CD8-positive, alpha-beta memory T cell (primary cell): ENCODE data around the gene MAP4K1. TPM values are rescaled to one million over a fixed set of nuclear protein-coding genes. Genes with fewer than 3 reads are reported as not detected.

ENCODE experiments used
- CTCF ChIA-PET: fragments of 350-600 bp; sonication (Branson Sonifier 250); formaldehyde crosslinking; loops from one replicate; lab custom pipeline; 2021; ENCODE audit warnings: antibody characterized with exemption; lab: Charles Lee
- POLR2A ChIA-PET: fragments of 350-600 bp; sonication (Branson Sonifier 250); formaldehyde crosslinking; loops from one replicate; lab custom pipeline; 2021; ENCODE audit warnings: antibody characterized with exemption; lab: Charles Lee
- DNase-seq, 5 donors: peaks; one replicate each; pipeline versions ENCODE4 v3.0.0 to v3.0.0-alpha.2; 2020 to 2022; ENCODE audit warnings: mixed read lengths in 1 of 5
- H3K27ac ChIP-seq: one replicate; pipeline ENCODE4 v1.7.0; 2013; ENCODE audit warnings: low read depth, mild to moderate bottlenecking, low read length, moderate library complexity
- H3K27me3 ChIP-seq: 2 replicates; pipeline ENCODE4 v1.7.0; 2013; ENCODE audit warnings: low read length, mild to moderate bottlenecking; ENCODE audit not compliant: insufficient read depth, poor library complexity, severe bottlenecking
- H3K36me3 ChIP-seq: 2 replicates; pipeline ENCODE4 v1.7.0; 2013; ENCODE audit warnings: mild to moderate bottlenecking, low read length, moderate library complexity; ENCODE audit not compliant: insufficient read depth
- H3K4me1 ChIP-seq: 2 replicates; pipeline ENCODE4 v1.7.0; 2013; ENCODE audit warnings: mild to moderate bottlenecking, low read length, moderate library complexity; ENCODE audit not compliant: insufficient read depth
- H3K4me3 ChIP-seq: 2 replicates; pipeline ENCODE4 v1.7.0; 2013; ENCODE audit warnings: mild to moderate bottlenecking, low read length
- H3K9me3 ChIP-seq: 2 replicates; pipeline ENCODE4 v1.7.0; 2013; ENCODE audit warnings: mild to moderate bottlenecking, low read length
- H3K27ac Mint-ChIP-seq, 8 donors: one replicate each; pipeline ENCODE4 v1.8.0; 2020 to 2021; ENCODE audit warnings: mixed read lengths in 8 of 8, mild to moderate bottlenecking in 6 of 8, inconsistent platforms in 3 of 8, moderate library complexity in 3 of 8
- H3K27me3 Mint-ChIP-seq, 2 donors: one replicate each; pipeline ENCODE4 v1.8.0; 2020 to 2021; ENCODE audit warnings: mixed read lengths in 2 of 2, mild to moderate bottlenecking in 1 of 2, moderate library complexity in 1 of 2
- H3K36me3 Mint-ChIP-seq, 3 donors: one replicate each; pipeline ENCODE4 v1.8.0; 2020 to 2021; ENCODE audit warnings: mixed read lengths in 3 of 3, inconsistent platforms in 1 of 3, mild to moderate bottlenecking in 1 of 3
- H3K4me1 Mint-ChIP-seq, 3 donors: one replicate each; pipeline ENCODE4 v1.8.0; 2020 to 2021; ENCODE audit warnings: mixed read lengths in 3 of 3, inconsistent platforms in 1 of 3, mild to moderate bottlenecking in 1 of 3
- H3K4me3 Mint-ChIP-seq, 7 donors: one replicate each; pipeline ENCODE4 v1.8.0; 2020 to 2021; ENCODE audit warnings: mixed read lengths in 7 of 7, mild to moderate bottlenecking in 6 of 7, moderate library complexity in 4 of 7, inconsistent platforms in 2 of 7
- H3K9me3 Mint-ChIP-seq, 5 donors: one replicate each; pipeline ENCODE4 v1.8.0; 2020 to 2022; ENCODE audit warnings: mixed read lengths in 5 of 5, mild to moderate bottlenecking in 3 of 5, moderate library complexity in 2 of 5, inconsistent platforms in 1 of 5
- polyA plus RNA-seq: library from polyadenylated mRNA; unstranded; fragments of 300-500 nt; fragmentation: Illumina TruSeq; gene quantifications from one replicate; pipeline ENCODE4 v1.2.3, GENCODE V29; 2021
- total RNA-seq, 2 experiments: library from RNA; stranded (reverse); gene quantifications; one replicate each; pipeline ENCODE4 v1.2.3, GENCODE V29; 2021

MAP4K1 gene
- total and polyA plus RNA-seq, 3 experiments from 2014 or later = 161 to 178 (median 162) TPM

DNA sequence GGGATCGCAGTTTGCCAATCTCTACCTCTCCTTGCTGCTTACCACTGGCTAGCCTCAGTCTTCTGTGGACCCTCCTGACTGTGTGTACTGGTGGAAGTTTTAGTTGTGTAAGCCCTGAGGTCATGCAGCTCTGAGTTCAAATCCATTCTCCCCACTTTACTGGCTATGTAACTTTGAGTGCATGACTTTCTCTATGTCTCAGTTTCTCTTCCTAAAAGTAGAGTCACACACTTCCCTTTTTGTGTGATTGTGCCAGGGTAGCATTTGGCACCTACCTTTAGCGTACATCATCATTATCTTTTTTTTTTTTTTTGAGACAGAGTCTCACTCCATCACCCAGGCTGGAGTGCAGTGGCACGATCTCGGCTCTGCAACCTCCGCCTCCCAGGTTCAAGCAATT, 70.3 kb downstream of the MAP4K1 start:
- peaks cover 17% of the 10 kb centered on the region for H3K4me1 ChIP-seq
- no peaks in the 10 kb centered on the region for H3K36me3 ChIP-seq
- H3K9me3 ChIP-seq = no peaks in the 10 kb centered on the region
- peaks cover 20 to 37% (median 30%) of the 10 kb centered on the region in 3 donors for H3K4me1 Mint-ChIP-seq
- H3K27ac Mint-ChIP-seq = no peak overlapping the region
- no peaks in the 10 kb centered on the region for H3K36me3 Mint-ChIP-seq
- no peak for DNase-seq
- H3K27me3 ChIP-seq = no peaks in the 10 kb centered on the region
- H3K4me3 ChIP-seq = no peak overlapping the region
- no peak overlapping the region for H3K27ac ChIP-seq
- H3K4me3 Mint-ChIP-seq = peak overlapping the region in 1 of 7 donors; percentile 56
- ChIA-PET POLR2A (no interaction called here), CTCF (interaction anchor here (0.9 to 1.8 kb wide), 2 partner anchors 87 to 89 kb away, joined by 3 to 7 read pairs; no protein-coding TSS in a partner anchor)
- H3K27me3 Mint-ChIP-seq = peaks cover 0 to 2% of the 10 kb centered on the region in 2 donors
- no peaks in the 10 kb centered on the region for H3K9me3 Mint-ChIP-seq

DNA sequence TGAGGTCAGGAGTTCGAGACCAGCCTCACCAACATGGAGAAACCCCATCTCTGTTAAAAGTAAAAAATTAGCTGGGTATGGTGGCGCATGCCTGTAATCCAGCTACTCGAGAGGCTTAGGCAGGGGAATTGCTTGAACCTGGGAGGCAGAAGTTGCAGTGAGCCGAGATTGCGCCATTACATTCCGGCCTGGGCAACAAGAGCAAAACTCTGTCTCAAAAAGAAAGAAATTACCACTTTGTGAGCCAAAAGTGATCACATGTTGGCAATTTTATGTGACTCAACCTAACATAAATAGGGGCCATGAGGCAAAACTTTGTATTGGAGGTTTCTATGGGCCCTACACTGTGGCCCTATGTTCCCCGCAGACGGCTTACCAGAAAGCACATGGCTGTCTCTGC, 72.2 kb downstream of the MAP4K1 start:
- H3K27me3 ChIP-seq = no peaks in the 10 kb centered on the region
- no peak overlapping the region for H3K4me3 ChIP-seq
- POLR2A ChIA-PET = no interaction called here
- no peak overlapping the region for H3K27ac Mint-ChIP-seq
- H3K4me1 Mint-ChIP-seq = peaks cover 17 to 30% (median 27%) of the 10 kb centered on the region in 3 donors
- peaks cover 12% of the 10 kb centered on the region for H3K4me1 ChIP-seq
- no peaks in the 10 kb centered on the region for H3K36me3 ChIP-seq
- no peak overlapping the region for H3K4me3 Mint-ChIP-seq
- H3K9me3 ChIP-seq = no peaks in the 10 kb centered on the region
- CTCF ChIA-PET = interaction anchor here (0.7 to 2.5 kb wide), 10 partner anchors 10 to 384 kb away, joined by 3 to 27 read pairs (median 4); partner anchors contain the start of gene EIF3K
- no peaks in the 10 kb centered on the region for H3K9me3 Mint-ChIP-seq
- no peaks in the 10 kb centered on the region for H3K36me3 Mint-ChIP-seq
- H3K27me3 Mint-ChIP-seq = peaks cover 0 to 2% of the 10 kb centered on the region in 2 donors
- H3K27ac ChIP-seq = peak overlapping the region; percentile 41
- DNase-seq = no peak

DNA sequence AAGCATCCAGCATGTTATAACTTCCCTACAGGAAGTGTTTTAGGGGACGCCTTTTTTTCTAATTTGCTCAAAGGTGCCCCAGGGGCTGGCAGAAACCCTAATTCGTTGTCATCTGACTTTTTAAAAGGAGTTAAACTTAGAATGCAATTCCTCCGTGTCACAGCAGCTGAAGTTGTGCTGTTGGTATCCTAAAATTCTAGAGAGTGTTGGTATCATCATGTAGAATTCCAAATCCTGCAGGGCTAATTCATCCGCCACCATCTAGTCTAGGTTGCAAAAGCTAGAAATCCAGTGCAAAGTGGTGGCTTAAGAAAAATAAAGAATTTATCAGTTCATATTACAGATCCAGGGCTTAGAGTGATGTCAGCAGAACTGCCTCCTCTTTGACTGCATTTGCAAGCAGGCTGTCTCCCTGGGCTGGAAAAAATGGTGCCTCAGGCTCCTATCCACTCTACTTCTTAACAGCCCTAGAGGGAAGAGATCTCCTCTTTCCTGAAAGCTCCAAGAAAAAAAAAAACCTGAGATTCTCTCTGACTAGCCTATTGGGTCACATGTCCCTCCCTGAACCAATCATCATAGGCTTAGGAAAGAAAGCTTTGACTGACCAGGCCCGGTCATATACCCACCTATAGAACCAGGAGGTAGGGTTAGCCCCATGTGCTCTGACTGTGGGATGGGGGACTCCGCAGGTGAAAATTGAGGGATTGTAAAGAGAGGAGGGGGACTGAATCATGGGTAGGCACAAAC, 73.0 kb downstream of the MAP4K1 start:
- peak overlapping the region; percentile 7 for H3K4me3 ChIP-seq
- H3K36me3 ChIP-seq = no peaks in the 10 kb centered on the region
- DNase-seq = peak in 2 of 5 donors; percentile 55 to 60
- Mint-ChIP-seq H3K27me3 (peaks cover 0 to 2% of the 10 kb centered on the region in 2 donors), H3K9me3 (no peaks in the 10 kb centered on the region), H3K27ac (peak overlapping the region in 3 of 8 donors; percentile 2 to 64 (median 5)), H3K36me3 (no peaks in the 10 kb centered on the region), H3K4me3 (peak overlapping the region in 1 of 7 donors; percentile 12), H3K4me1 (peaks cover 19 to 30% (median 29%) of the 10 kb centered on the region in 3 donors)
- POLR2A ChIA-PET = no interaction called here
- no peaks in the 10 kb centered on the region for H3K27me3 ChIP-seq
- H3K9me3 ChIP-seq = no peaks in the 10 kb centered on the region
- H3K27ac ChIP-seq = peak overlapping the region; percentile 41
- CTCF ChIA-PET = interaction anchor here (0.7 to 2.5 kb wide), 14 partner anchors 11 to 384 kb away, joined by 3 to 27 read pairs (median 4); partner anchors contain the start of gene EIF3K
- peaks cover 15% of the 10 kb centered on the region for H3K4me1 ChIP-seq

DNA sequence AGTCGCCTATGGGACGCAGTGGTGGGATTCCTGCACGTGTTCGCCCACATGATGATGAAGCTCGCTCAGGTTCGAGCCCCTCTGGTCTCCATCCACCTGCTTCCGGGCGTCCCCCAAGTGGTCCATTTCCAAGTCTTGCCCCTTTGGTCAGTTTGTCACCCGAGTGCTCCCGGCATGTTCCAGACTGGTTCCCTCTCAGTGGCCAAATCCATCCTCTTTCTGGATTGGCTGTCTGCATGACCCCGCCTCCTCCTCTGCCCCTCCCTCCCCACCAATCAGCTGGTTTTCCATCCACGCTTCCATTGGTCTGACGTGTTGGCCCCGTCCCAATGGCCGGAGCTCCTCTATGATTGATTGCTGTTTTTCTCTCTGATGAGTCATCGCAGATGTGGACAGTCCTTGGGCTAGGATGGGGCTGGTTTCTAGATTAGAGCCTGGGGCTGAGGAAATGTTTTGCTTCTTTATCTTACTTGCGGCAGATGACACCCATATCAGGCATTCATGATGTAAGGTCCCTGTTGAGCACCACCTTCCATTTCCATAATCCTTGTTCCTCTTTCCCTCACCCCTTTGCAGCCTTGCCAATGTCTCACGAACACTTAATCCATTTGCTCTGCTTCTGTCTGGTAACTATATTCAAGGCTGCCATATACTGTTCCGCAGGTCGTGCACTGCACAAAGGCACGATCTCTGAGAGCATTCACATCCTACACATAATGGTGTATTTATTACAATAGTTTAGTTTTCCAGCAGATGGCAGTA, 73.8 kb downstream of the MAP4K1 start:
- H3K4me1 Mint-ChIP-seq = peaks cover 26 to 38% (median 37%) of the 10 kb centered on the region in 3 donors
- peak overlapping the region in 3 of 8 donors; percentile 2 to 84 (median 14) for H3K27ac Mint-ChIP-seq
- peak overlapping the region; percentile 47 for H3K27ac ChIP-seq
- no peak for DNase-seq
- H3K36me3 Mint-ChIP-seq = no peaks in the 10 kb centered on the region
- ChIA-PET POLR2A (no interaction called here), CTCF (interaction anchor here (0.7 to 2.5 kb wide), 11 partner anchors 11 to 180 kb away, joined by 3 to 27 read pairs (median 4); partner anchors contain the start of genes EIF3K and MAP4K1)
- peaks cover 0 to 2% of the 10 kb centered on the region in 2 donors for H3K27me3 Mint-ChIP-seq
- peaks cover 22% of the 10 kb centered on the region for H3K4me1 ChIP-seq
- no peaks in the 10 kb centered on the region for H3K27me3 ChIP-seq
- no peaks in the 10 kb centered on the region for H3K9me3 ChIP-seq
- H3K9me3 Mint-ChIP-seq = no peaks in the 10 kb centered on the region
- peak overlapping the region in 3 of 7 donors; percentile 14 to 42 (median 26) for H3K4me3 Mint-ChIP-seq
- H3K36me3 ChIP-seq = no peaks in the 10 kb centered on the region
- no peak overlapping the region for H3K4me3 ChIP-seq

DNA sequence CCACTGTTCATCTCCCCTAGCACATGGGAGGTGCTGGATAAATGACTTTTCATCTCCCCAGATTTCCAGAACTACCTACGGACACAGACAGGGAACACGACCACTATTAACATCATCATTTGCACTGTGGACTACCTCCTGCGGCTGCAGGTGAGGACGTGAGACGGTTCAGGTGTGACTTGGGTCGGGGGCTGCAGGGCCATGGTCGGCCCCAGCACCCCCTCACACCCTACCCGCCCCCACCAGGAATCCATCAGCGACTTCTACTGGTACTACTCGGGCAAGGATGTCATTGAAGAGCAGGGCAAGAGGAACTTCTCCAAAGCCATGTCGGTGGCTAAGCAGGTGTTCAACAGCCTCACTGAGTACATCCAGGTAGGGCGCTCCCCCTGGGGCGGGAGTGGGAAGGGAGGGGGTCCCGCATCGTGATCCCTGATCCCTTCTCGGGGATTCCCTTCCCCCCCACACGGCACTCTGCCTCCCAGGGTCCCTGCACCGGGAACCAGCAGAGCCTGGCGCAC, 74.4 kb downstream of the MAP4K1 start:
- POLR2A ChIA-PET = interaction anchor here (0.5 kb wide), 1 partner anchor 13 kb away, joined by 3 read pairs; no protein-coding TSS in a partner anchor
- Mint-ChIP-seq H3K4me1 (peaks cover 32 to 44% (median 43%) of the 10 kb centered on the region in 3 donors), H3K36me3 (no peaks in the 10 kb centered on the region), H3K27ac (no peak overlapping the region), H3K27me3 (peaks cover 0 to 2% of the 10 kb centered on the region in 2 donors), H3K4me3 (no peak overlapping the region), H3K9me3 (no peaks in the 10 kb centered on the region)
- CTCF ChIA-PET = interaction anchor here (0.7 to 2.5 kb wide), 8 partner anchors 10 to 180 kb away, joined by 3 to 27 read pairs (median 4); partner anchors contain the start of genes EIF3K and MAP4K1
- Histone ChIP-seq H3K9me3 (no peaks in the 10 kb centered on the region), H3K36me3 (no peaks in the 10 kb centered on the region), H3K27me3 (no peaks in the 10 kb centered on the region), H3K4me3 (no peak overlapping the region), H3K4me1 (peaks cover 26% of the 10 kb centered on the region), H3K27ac (peak overlapping the region; percentile 47)
- no peak for DNase-seq

DNA sequence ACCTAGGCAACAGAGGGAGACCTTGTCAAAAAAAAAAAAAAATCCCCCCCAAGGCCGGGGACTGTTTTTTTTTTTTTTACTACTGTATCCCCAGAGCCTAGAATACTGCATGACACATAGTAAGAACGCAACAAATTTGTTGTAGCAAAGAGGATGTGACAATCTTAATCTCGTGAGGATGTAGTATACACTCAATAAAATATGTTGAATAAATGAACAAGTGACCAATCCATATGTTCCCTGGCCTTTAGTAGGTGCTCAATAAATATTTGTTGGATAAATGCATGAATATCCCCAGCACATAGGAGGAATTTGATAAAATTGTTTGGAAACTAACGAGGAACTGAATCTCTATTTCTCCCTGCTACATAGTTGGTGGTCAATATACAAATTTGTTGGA, 75.7 kb downstream of the MAP4K1 start:
- ChIA-PET CTCF (interaction anchor here (0.8 kb wide), 1 partner anchor 91 kb away, joined by 3 read pairs; no protein-coding TSS in a partner anchor), POLR2A (interaction anchor here (0.6 kb wide), 1 partner anchor 92 kb away, joined by 3 read pairs; no protein-coding TSS in a partner anchor)
- no peak overlapping the region for H3K4me3 ChIP-seq
- peaks cover 40% of the 10 kb centered on the region for H3K4me1 ChIP-seq
- H3K4me1 Mint-ChIP-seq = peaks cover 40 to 57% (median 56%) of the 10 kb centered on the region in 3 donors
- H3K36me3 Mint-ChIP-seq = no peaks in the 10 kb centered on the region
- H3K27me3 Mint-ChIP-seq = peaks cover 0 to 2% of the 10 kb centered on the region in 2 donors
- H3K27me3 ChIP-seq = no peaks in the 10 kb centered on the region
- no peaks in the 10 kb centered on the region for H3K9me3 Mint-ChIP-seq
- H3K27ac ChIP-seq = no peak overlapping the region
- H3K4me3 Mint-ChIP-seq = no peak overlapping the region
- H3K9me3 ChIP-seq = no peaks in the 10 kb centered on the region
- H3K36me3 ChIP-seq = no peaks in the 10 kb centered on the region
- DNase-seq = no peak
- H3K27ac Mint-ChIP-seq = no peak overlapping the region

DNA sequence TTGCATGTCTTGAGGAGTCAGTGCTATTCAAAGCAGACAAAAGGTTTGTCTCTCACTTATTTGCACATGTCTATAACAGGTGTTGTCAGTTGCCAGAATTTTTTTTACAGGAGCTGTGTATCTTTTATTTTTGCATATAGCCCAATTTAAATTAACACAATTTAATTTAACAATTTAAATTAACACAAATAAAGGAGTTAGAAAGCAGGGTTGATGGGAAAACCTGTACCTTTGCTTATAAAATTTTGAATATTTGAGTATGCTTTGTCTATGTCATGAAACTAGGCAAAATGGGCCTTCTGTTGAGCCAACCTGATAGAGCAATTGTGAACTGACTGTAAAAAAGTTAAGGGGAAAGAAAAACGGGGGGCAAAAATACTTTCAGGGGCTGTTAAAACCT, 78.0 kb downstream of the MAP4K1 start:
- ChIA-PET POLR2A (interaction anchor here (1.8 kb wide), 1 partner anchor 95 kb away, joined by 7 read pairs; no protein-coding TSS in a partner anchor), CTCF (no interaction called here)
- no peaks in the 10 kb centered on the region for H3K36me3 ChIP-seq
- H3K27me3 ChIP-seq = no peaks in the 10 kb centered on the region
- Mint-ChIP-seq H3K9me3 (peaks cover 0 to 11% (median 0%) of the 10 kb centered on the region in 5 donors), H3K27me3 (peaks cover 0 to 2% of the 10 kb centered on the region in 2 donors), H3K4me3 (peak overlapping the region in 3 of 7 donors; percentile 70 to 78 (median 71)), H3K27ac (peak overlapping the region in 6 of 8 donors; percentile 59 to 93 (median 83)), H3K4me1 (peaks cover 45 to 64% (median 60%) of the 10 kb centered on the region in 3 donors), H3K36me3 (no peaks in the 10 kb centered on the region)
- H3K4me1 ChIP-seq = peaks cover 45% of the 10 kb centered on the region
- H3K9me3 ChIP-seq = no peaks in the 10 kb centered on the region
- no peak overlapping the region for H3K4me3 ChIP-seq
- DNase-seq = no peak
- no peak overlapping the region for H3K27ac ChIP-seq
